Measurements from ENCODE around the gene PCDHA13.

Gene PCDHA13

GRCh38 chr5:140883373-140883772 lies 1.4 kb downstream of the PCDHA13 start:
- DNase-seq (ENCODE audit: low read depth), result no peak
- no peak for TF ChIP-seq CTCF (IDR thresholded peaks at IDR 0.05; ENCODE audit: low read length, missing control alignments)
- no peak overlapping the region for H3K4me3 ChIP-seq (replicated peaks; ENCODE audit: low read depth, low read length)

GRCh38 chr5:140883927-140884697 lies 2.2 kb downstream of the PCDHA13 start:
- no peak overlapping the region for H3K4me3 ChIP-seq (replicated peaks; ENCODE audit: low read depth, low read length)
- no peak for TF ChIP-seq CTCF (IDR thresholded peaks at IDR 0.05; ENCODE audit: low read length, missing control alignments)
- no peak for DNase-seq (ENCODE audit: low read depth)

- DNase-seq (ENCODE audit: low read depth), result no peak
- TF ChIP-seq CTCF (IDR thresholded peaks at IDR 0.05; ENCODE audit: low read length, missing control alignments), result no peak
- H3K4me3 ChIP-seq (replicated peaks; ENCODE audit: low read depth, low read length), result no peak overlapping the region
These were observed 34.4 kb downstream of the PCDHA13 start for GRCh38 chr5:140916325-140916724.

- DNase-seq (ENCODE audit: low read depth), result no peak
- H3K4me3 ChIP-seq (replicated peaks; ENCODE audit: low read depth, low read length), result no peak overlapping the region
- TF ChIP-seq CTCF (IDR thresholded peaks at IDR 0.05; ENCODE audit: low read length, missing control alignments), result no peak
These were observed 41.7 kb downstream of the PCDHA13 start for GRCh38 chr5:140923601-140924000.

- no peak for DNase-seq (ENCODE audit: low read depth)
- H3K4me3 ChIP-seq (replicated peaks; ENCODE audit: low read depth, low read length), result peak within 1 kb of the TSS; percentile 36
- no peak for TF ChIP-seq CTCF (IDR thresholded peaks at IDR 0.05; ENCODE audit: low read length, missing control alignments)
These were observed 44.0 kb downstream of the PCDHA13 start, which contains the start of gene PCDHAC1 for GRCh38 chr5:140925806-140926442. Gene PCDHAC1 (plus strand): TSS chr5:140926299. CDS start chr5:140926893, 594 bp downstream.

- peak; percentile 39 for TF ChIP-seq CTCF (IDR thresholded peaks at IDR 0.05; ENCODE audit: low read length, missing control alignments)
- peak overlapping the region; percentile 36 for H3K4me3 ChIP-seq (replicated peaks; ENCODE audit: low read depth, low read length)
- peak; percentile 41 for DNase-seq (ENCODE audit: low read depth)
These were observed 44.7 kb downstream of the PCDHA13 start for GRCh38 chr5:140926443-140927227.
